AG04450 (cell line): ENCODE measurements around the gene COL21A1. TPM values are rescaled to one million over a fixed set of nuclear protein-coding genes. Genes with fewer than 3 reads are reported as not detected.

Experiments
- CTCF ChIA-PET: fragments of 300-600, 350-600 bp; formaldehyde crosslinking; extraction: SDS; loops from one replicate; lab custom pipeline; 2022; ENCODE audit warnings: antibody characterized with exemption, inconsistent platforms; lab: Charles Lee
- POLR2A ChIA-PET: fragments of 350-600 bp; formaldehyde crosslinking; extraction: SDS; loops from one replicate; lab custom pipeline; 2021; ENCODE audit warnings: antibody characterized with exemption, inconsistent platforms; lab: Yijun Ruan, JAX
- DNase-seq: peaks from one replicate; pipeline ENCODE4 v3.0.0-alpha.2; 2011; ENCODE audit warnings: low read depth, low spot score
- H3K27ac ChIP-seq: one replicate; pipeline ENCODE4 v1.5.1; 2012; ENCODE audit warnings: low read depth, low read length, control low read depth
- H3K27me3 ChIP-seq: one replicate; pipeline ENCODE4 v1.6.0; 2012; ENCODE audit warnings: low read length; ENCODE audit not compliant: control insufficient read depth, insufficient read depth
- H3K4me3 ChIP-seq: 2 replicates; pipeline ENCODE4 v1.5.1; 2011; ENCODE audit warnings: mild to moderate bottlenecking, low read depth, low read length, control low read depth
- H3K9me3 ChIP-seq: 2 replicates; pipeline ENCODE4 v1.5.1; 2012; ENCODE audit warnings: low read length; ENCODE audit not compliant: control insufficient read depth, insufficient read depth
- polyA plus RNA-seq: library from polyadenylated mRNA; depleted of rRNA; stranded (reverse); fragments of >200 nt; gene quantifications from 2 replicates; pipeline ENCODE4 v1.2.3, GENCODE V29; 2011
- TF ChIP-seq, protein P1 (sequence below): IDR thresholded peaks from 2 replicates; pipeline ENCODE4 v1.5.1; 2011; ENCODE audit warnings: low read depth, low read length, control low read depth, inconsistent platforms

The COL21A1 gene
- polyA plus RNA-seq, 1 experiment, result 0.40 TPM

DNA sequence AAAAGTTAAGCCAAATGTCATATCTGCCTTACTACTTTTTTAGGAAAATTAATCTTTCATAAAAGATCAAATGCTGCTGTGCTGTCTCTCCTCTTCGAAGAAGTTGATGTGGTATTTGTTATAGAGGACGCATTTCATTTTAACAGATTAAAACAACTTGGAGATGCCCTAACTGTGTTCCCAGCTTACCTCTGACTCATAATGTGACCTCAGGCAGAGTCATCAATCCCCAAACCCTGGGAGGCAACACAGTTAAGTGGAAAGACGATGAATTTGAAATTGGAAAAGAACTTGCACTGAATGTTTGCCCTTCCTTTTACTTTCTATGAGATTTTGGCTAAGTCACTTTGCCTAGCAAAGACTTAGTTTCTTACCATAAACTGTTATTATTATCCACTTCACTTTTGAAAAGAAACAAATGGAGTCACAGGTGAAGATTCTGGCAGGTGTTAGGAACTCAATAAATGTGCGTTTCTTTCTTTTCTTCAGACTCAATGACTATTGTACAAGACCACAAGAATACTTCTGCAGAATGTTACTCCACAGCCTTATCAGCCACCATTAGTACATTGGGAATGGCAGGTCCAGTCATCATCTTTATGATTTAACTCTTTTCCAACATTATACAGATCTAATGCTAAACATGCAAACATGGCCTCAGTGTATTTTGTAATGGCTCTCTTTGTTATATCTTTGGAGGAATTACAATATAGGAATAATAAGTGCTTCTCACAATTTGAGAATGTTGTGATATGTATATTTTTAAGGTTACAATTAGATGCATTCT, 102.6 kb downstream of the COL21A1 start:
- no peak for DNase-seq
- Histone ChIP-seq H3K27me3 (no peaks in the 10 kb centered on the region), H3K4me3 (no peak overlapping the region), H3K27ac (no peak overlapping the region), H3K9me3 (no peaks in the 10 kb centered on the region)
- POLR2A ChIA-PET, result no interaction called here
- CTCF ChIA-PET, result no interaction called here
- TF ChIP-seq, protein P1, sequence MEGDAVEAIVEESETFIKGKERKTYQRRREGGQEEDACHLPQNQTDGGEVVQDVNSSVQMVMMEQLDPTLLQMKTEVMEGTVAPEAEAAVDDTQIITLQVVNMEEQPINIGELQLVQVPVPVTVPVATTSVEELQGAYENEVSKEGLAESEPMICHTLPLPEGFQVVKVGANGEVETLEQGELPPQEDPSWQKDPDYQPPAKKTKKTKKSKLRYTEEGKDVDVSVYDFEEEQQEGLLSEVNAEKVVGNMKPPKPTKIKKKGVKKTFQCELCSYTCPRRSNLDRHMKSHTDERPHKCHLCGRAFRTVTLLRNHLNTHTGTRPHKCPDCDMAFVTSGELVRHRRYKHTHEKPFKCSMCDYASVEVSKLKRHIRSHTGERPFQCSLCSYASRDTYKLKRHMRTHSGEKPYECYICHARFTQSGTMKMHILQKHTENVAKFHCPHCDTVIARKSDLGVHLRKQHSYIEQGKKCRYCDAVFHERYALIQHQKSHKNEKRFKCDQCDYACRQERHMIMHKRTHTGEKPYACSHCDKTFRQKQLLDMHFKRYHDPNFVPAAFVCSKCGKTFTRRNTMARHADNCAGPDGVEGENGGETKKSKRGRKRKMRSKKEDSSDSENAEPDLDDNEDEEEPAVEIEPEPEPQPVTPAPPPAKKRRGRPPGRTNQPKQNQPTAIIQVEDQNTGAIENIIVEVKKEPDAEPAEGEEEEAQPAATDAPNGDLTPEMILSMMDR, result no peak

DNA sequence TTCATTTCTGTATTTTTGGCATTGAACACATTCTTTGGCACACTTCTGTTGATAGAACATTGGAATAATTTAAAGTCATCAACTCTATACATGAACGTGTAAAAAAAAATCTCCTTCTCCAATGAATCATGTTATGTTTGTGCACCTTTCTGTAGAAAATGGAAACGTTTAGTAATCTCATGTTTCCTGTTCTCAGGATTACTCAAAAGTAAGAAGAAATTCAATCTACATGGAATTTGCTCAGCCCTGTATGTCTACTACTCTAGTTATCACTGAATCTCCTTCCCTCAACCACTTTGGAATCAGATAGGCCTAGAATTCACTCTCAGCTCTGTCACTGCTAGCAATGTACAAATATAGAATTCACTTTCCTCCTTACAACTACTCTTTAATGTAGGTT, 103.6 kb downstream of the COL21A1 start:
- Histone ChIP-seq H3K4me3 (no peak overlapping the region), H3K9me3 (no peaks in the 10 kb centered on the region), H3K27ac (no peak overlapping the region), H3K27me3 (no peaks in the 10 kb centered on the region)
- TF ChIP-seq, protein P1, result no peak
- ChIA-PET POLR2A (no interaction called here), CTCF (no interaction called here)
- DNase-seq, result no peak

DNA sequence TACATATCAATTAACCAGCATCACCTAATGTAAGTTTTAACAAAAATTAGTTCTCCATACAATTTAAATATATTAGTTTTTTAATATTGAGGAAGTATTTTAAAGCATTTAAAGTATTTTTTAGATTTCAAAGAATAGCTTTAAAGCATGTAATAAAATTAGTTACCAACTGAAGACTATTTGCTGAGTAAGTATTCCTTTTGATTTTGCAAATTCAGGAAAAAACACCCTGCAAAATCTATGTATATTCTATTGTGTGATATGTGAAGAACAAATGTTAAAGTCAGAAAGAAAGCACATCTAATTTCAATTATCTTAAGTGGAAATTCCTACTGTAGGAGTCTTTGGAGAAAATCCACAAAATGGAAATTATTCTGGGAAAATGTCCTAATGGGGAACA, 107.3 kb downstream of the COL21A1 start:
- CTCF ChIA-PET, result no interaction called here
- POLR2A ChIA-PET, result no interaction called here
- Histone ChIP-seq H3K27me3 (no peaks in the 10 kb centered on the region), H3K27ac (no peak overlapping the region), H3K9me3 (no peaks in the 10 kb centered on the region), H3K4me3 (no peak overlapping the region)
- DNase-seq, result no peak
- TF ChIP-seq, protein P1, result no peak

DNA sequence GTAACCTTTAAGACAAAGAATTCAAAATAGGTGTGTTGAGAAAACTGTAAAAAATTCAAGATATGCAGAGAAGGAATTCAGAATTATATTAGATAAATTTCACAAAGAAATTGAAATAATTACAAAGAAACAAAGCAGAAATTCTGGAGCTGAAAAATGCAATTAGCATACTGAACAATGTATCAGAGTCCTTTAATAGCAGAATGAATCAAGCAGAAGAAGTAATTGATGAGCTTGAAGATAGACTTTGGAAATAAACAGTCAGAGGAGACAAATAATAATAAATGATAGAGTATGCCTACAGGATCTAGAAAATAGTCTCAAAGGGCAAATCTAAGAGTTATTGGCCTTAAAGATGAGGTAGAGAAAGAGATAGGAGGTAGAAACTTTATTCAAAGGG, 131.7 kb downstream of the COL21A1 start:
- no peaks in the 10 kb centered on the region for H3K27me3 ChIP-seq
- H3K9me3 ChIP-seq, result no peaks in the 10 kb centered on the region
- CTCF ChIA-PET, result interaction anchor here (0.6 kb wide), 1 partner anchor 177 kb away, joined by 4 read pairs; no protein-coding TSS in a partner anchor
- TF ChIP-seq, protein P1, result no peak
- H3K4me3 ChIP-seq, result no peak overlapping the region
- POLR2A ChIA-PET, result no interaction called here
- DNase-seq, result no peak
- no peak overlapping the region for H3K27ac ChIP-seq

DNA sequence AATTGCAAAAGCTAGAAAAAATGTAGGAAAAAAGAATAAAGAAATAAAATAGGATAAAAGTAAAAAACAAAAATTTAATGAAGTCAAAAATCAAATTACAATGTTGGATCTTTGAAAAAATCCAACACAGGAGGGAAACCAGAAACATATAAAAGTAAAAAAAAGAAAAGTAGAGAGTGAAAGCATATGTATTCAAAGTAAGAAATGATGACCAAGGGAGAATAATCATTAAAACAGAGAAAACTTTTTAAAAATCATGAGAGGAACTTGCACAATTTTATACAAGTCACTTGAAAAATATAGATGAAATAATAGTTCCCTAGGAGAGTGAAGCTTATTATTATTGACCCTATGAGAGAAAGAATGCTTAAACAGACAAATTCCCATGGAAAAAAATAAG, 138.2 kb downstream of the COL21A1 start:
- TF ChIP-seq, protein P1, result no peak
- DNase-seq, result no peak
- POLR2A ChIA-PET, result no interaction called here
- Histone ChIP-seq H3K27ac (no peak overlapping the region), H3K4me3 (no peak overlapping the region), H3K9me3 (no peaks in the 10 kb centered on the region), H3K27me3 (no peaks in the 10 kb centered on the region)
- CTCF ChIA-PET, result no interaction called here
